ENCODE data around the gene ASCL1.

Gene ASCL1

GRCh38 chr12:102953221-102953620, 4.3 kb upstream of the ASCL1 start:
- no peak for DNase-seq

GRCh38 chr12:102954134-102954533, 3.3 kb upstream of the ASCL1 start:
- DNase-seq = no peak

GRCh38 chr12:102955926-102956737, 1.3 kb upstream of the ASCL1 start:
- DNase-seq = no peak

- DNase-seq = no peak
Observed at GRCh38 chr12:102956738-102957327, 641 bp upstream of the ASCL1 start.

- no peak for DNase-seq
Observed at GRCh38 chr12:102958073-102958829, 777 bp downstream of the ASCL1 start.

- DNase-seq = no peak
Observed at GRCh38 chr12:102958830-102959176, 1.3 kb downstream of the ASCL1 start.

GRCh38 chr12:102959391-102959790, 1.9 kb downstream of the ASCL1 start:
- DNase-seq = no peak

- DNase-seq = no peak
Observed at GRCh38 chr12:102960766-102961465, 3.4 kb downstream of the ASCL1 start.

- no peak for DNase-seq
Observed at GRCh38 chr12:102961466-102961855, 4.0 kb downstream of the ASCL1 start.

GRCh38 chr12:102962532-102962931, 5.1 kb downstream of the ASCL1 start:
- DNase-seq = no peak

- no peak for DNase-seq
Observed at GRCh38 chr12:102962986-102963385, 5.5 kb downstream of the ASCL1 start.

- no peak for DNase-seq
Observed at GRCh38 chr12:102963796-102964195, 6.3 kb downstream of the ASCL1 start.

- no peak for DNase-seq
Observed at GRCh38 chr12:102964872-102965271, 7.4 kb downstream of the ASCL1 start.

GRCh38 chr12:102965281-102966155, 8.0 kb downstream of the ASCL1 start:
- DNase-seq = no peak

- DNase-seq = no peak
Observed at GRCh38 chr12:102966200-102966863, 8.9 kb downstream of the ASCL1 start.

GRCh38 chr12:102970780-102971179, 13.3 kb downstream of the ASCL1 start:
- no peak for DNase-seq

GRCh38 chr12:102971227-102971626, 13.8 kb downstream of the ASCL1 start:
- DNase-seq = no peak

- DNase-seq = no peak
Observed at GRCh38 chr12:102973583-102973982, 16.1 kb downstream of the ASCL1 start.

- no peak for DNase-seq
Observed at GRCh38 chr12:102976609-102977280, 19.3 kb downstream of the ASCL1 start.

GRCh38 chr12:102977945-102978706, 20.7 kb downstream of the ASCL1 start:
- no peak for DNase-seq
